HL-60 (cell line): ENCODE data around the gene PHYHIPL.

ENCODE experiments used
- CTCF ChIP-seq: IDR thresholded peaks from one replicate; pipeline ENCODE4 v1.5.1; 2011; ENCODE audit warnings: low read length, control low read depth, inconsistent platforms; ENCODE audit not compliant: insufficient read depth
- POLR2AphosphoS5 ChIP-seq: IDR thresholded peaks from 2 replicates; pipeline ENCODE4 v1.6.1; 2012; ENCODE audit warnings: low read depth
- TF ChIP-seq, protein P1 (sequence below): IDR thresholded peaks from 2 replicates; pipeline ENCODE4 v1.6.1; 2012; ENCODE audit warnings: low read depth; ENCODE audit not compliant: insufficient replicate concordance

DNA sequence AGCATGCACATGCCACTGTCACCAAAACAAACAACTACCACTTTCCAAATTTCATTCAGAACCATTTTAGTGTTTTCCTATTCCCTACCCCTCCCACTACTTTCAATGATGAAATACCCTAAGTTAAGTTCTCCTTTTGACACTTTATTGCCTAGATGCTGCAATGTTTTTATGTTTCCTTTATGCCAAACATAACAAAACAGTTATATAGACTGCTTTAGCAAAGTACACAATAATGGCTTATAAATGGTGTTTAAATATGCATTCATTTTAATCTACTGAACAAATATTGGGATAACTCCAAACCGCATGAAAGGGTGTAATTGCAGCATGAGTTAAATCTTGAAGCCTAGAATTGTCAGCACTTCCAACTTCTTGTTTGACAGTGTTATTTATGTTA is 69.2 kb downstream of the PHYHIPL start:
- TF ChIP-seq CTCF (no peak), POLR2AphosphoS5 (no peak)
- TF ChIP-seq, protein P1, sequence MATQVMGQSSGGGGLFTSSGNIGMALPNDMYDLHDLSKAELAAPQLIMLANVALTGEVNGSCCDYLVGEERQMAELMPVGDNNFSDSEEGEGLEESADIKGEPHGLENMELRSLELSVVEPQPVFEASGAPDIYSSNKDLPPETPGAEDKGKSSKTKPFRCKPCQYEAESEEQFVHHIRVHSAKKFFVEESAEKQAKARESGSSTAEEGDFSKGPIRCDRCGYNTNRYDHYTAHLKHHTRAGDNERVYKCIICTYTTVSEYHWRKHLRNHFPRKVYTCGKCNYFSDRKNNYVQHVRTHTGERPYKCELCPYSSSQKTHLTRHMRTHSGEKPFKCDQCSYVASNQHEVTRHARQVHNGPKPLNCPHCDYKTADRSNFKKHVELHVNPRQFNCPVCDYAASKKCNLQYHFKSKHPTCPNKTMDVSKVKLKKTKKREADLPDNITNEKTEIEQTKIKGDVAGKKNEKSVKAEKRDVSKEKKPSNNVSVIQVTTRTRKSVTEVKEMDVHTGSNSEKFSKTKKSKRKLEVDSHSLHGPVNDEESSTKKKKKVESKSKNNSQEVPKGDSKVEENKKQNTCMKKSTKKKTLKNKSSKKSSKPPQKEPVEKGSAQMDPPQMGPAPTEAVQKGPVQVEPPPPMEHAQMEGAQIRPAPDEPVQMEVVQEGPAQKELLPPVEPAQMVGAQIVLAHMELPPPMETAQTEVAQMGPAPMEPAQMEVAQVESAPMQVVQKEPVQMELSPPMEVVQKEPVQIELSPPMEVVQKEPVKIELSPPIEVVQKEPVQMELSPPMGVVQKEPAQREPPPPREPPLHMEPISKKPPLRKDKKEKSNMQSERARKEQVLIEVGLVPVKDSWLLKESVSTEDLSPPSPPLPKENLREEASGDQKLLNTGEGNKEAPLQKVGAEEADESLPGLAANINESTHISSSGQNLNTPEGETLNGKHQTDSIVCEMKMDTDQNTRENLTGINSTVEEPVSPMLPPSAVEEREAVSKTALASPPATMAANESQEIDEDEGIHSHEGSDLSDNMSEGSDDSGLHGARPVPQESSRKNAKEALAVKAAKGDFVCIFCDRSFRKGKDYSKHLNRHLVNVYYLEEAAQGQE, result no peak
